Upper lobe of right lung (tissue), 1 donor: ENCODE data around the gene PIM1. TPM values are rescaled to one million over a fixed set of nuclear protein-coding genes. Genes with fewer than 3 reads are reported as not detected.

Source experiments
- ATAC-seq: fragments of 200-7000 bp; cut with Tn5 transposase; one replicate; pipeline ENCODE4 v1.9.1; 2020; ENCODE audit warnings: mild to moderate bottlenecking, moderate library complexity
- DNase-seq: peaks from one replicate; pipeline ENCODE4 v3.0.0-alpha.2; 2020
- H3K27ac ChIP-seq: fragments of 200-600 bp; one replicate; pipeline ENCODE4 v1.8.0; 2022
- H3K27me3 ChIP-seq: fragments of 200-600 bp; one replicate; pipeline ENCODE4 v1.8.0; 2022; ENCODE audit warnings: mild to moderate bottlenecking
- H3K36me3 ChIP-seq: fragments of 200-600 bp; one replicate; pipeline ENCODE4 v1.8.0; 2022
- H3K4me1 ChIP-seq: fragments of 200-600 bp; one replicate; pipeline ENCODE4 v1.8.0; 2022
- H3K4me3 ChIP-seq: fragments of 200-600 bp; one replicate; pipeline ENCODE4 v1.8.0; 2022; ENCODE audit warnings: mild to moderate bottlenecking
- H3K9me3 ChIP-seq: fragments of 200-600 bp; one replicate; pipeline ENCODE4 v1.8.0; 2022
- intact Hi-C: fragments of 100-400 bp; cut with DNase I; formaldehyde crosslinking; loops from one replicate; pipeline ENCODE4 v1.11.0; 2022
- total RNA-seq: library from RNA; stranded (reverse); fragmentation: NEBNext Ultra II Directional; extraction: Animal tissue kit (Norgen Biotek cat#: 25700); gene quantifications from one replicate; pipeline ENCODE4 v1.2.1, GENCODE V29; 2021
- TF ChIP-seq, protein P1 (sequence below): fragments of 200-600 bp; IDR thresholded peaks from one replicate; pipeline ENCODE4 v1.8.0; 2022; ENCODE audit warnings: antibody characterized with exemption
- donor health status: DM: no; HTN: yes; CAD: no; lungs with severe emphysema.

Gene PIM1
- total RNA-seq, 1 donor from 2014 or later: 55.3 TPM

DNA sequence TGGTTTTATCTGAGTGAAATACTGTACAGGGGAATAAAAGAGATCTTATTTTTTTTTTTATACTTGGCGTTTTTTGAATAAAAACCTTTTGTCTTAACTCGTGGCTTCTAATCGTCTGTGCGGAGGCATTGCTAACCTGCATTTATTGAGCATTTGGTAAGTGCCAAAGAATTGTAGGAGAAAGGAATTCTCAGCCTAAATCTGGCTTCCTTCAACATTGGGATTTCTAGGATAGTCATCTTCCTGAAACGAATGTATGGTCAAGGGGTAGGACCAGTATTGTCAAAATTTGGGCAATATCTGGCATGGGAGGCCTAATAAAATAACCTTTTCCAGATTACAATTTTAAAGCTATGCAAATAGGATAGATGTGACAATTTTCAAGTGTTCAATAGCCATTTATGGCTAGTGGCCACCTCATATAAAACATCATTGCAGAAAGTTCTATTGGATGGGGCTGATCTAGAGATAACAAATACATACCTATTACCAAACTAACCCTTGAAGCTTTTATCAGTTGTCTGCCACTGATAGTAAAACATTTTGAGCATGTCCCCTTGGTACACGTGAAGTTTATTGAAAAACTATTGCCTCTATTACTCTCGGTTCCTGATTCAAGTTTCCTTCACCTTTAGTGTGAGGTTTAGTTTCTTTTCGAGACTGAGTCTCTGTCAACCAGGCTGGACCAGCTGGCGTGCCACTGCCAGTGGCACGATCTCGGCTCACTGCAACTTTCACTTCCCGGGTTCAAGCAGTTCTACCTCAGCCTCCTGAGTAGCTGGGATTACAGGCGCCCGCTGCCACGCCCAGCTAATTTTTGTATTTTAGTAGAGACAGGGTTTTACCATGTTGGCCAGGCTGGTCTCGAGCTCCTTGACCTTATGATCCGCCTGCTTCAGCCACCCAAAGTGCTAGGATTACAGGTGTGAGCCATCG is 5.6 kb downstream of the PIM1 start:
- peaks cover 34% of the 10 kb centered on the region for H3K36me3 ChIP-seq
- no peaks in the 10 kb centered on the region for H3K9me3 ChIP-seq
- H3K4me3 ChIP-seq: peak overlapping the region; percentile 69
- no peaks in the 10 kb centered on the region for H3K27me3 ChIP-seq
- TF ChIP-seq, protein P1, sequence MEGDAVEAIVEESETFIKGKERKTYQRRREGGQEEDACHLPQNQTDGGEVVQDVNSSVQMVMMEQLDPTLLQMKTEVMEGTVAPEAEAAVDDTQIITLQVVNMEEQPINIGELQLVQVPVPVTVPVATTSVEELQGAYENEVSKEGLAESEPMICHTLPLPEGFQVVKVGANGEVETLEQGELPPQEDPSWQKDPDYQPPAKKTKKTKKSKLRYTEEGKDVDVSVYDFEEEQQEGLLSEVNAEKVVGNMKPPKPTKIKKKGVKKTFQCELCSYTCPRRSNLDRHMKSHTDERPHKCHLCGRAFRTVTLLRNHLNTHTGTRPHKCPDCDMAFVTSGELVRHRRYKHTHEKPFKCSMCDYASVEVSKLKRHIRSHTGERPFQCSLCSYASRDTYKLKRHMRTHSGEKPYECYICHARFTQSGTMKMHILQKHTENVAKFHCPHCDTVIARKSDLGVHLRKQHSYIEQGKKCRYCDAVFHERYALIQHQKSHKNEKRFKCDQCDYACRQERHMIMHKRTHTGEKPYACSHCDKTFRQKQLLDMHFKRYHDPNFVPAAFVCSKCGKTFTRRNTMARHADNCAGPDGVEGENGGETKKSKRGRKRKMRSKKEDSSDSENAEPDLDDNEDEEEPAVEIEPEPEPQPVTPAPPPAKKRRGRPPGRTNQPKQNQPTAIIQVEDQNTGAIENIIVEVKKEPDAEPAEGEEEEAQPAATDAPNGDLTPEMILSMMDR: no peak
- DNase-seq (no peak), ATAC-seq (no peak)
- intact Hi-C loops: no loop called here
- no peak overlapping the region for H3K27ac ChIP-seq
- H3K4me1 ChIP-seq: peaks cover 24% of the 10 kb centered on the region

DNA sequence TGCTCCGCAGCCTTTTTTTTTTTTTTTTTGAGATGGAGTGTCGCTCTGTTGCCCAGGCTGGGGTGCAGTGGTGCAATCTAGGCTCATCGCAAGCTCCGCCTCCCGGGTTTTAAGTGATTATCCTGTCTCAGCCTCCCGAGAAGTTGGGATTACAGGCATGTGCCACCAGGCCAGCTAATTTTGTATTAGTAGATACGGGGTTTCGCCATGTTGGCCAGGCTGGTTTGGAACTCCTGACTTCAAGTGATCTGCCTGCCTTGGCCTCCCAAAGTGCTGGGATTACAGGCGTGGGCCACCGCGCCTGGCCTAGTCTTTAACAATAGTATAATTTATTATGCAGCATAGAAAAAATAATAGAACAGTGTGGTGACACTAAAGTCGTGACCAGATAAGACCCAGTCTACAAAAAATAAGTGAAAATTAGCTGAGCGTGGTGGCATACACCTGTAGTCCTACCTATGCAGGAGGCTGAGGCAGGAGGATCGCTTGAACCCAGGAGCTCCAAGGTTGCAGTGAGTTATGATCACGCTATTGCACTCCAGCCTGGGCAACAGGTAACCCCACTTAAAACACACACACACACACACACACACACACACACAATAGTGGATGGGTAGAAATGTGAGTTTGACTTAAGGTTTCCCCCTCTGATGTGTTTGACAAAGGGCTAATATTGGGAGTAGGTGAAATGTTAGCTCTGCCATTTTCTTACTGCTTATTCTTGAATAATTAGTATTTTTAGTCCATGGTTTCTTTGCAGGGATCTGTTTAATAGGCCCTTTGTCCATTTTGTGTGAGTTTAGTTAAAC is 6.5 kb downstream of the PIM1 start:
- H3K36me3 ChIP-seq: peaks cover 34% of the 10 kb centered on the region
- peaks cover 24% of the 10 kb centered on the region for H3K4me1 ChIP-seq
- no peak overlapping the region for H3K4me3 ChIP-seq
- ATAC-seq (no peak), DNase-seq (no peak)
- intact Hi-C loops: no loop called here
- H3K9me3 ChIP-seq: no peaks in the 10 kb centered on the region
- TF ChIP-seq, protein P1: no peak
- no peaks in the 10 kb centered on the region for H3K27me3 ChIP-seq
- no peak overlapping the region for H3K27ac ChIP-seq

DNA sequence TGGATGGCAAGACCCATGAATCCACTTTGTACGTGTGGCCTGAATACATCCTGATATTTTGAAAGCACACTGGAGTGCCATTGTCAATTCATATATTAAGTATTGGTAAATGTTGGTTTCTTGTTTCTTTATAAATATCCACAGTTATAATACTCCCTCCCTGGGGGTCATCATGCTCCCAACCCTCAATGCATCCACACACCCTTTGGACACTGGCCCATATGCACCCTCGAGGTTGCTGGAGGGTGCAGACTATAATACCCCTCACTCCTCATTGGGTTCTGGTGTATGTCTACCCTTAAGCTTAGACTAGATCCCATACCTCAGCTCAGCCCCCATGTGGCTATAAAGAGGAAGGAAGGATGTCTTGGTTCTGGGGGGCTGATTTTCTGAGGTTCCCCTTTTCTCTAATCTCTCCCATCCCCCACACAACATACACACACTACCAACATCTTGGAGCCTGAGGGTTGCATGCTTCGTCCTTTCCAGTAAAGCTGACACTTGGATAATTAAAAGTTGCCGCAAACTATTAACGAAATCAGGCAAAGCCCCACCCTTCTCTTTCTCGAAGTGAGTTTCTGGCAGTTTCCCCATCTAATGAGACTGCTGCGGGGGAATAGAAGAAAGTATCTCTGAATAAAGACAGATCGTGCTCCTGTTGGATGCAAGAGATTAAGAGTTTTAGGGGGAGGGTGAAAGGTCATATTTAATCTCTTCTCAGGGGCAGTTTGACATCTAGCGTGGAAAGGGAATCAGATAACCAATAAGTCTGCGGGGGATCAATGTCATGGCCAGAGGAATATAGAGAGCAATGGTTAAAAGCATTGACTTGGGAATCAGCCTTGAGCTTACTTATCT is 7.4 kb downstream of the PIM1 start:
- Histone ChIP-seq H3K27ac (no peak overlapping the region), H3K36me3 (peaks cover 34% of the 10 kb centered on the region), H3K4me3 (no peak overlapping the region), H3K27me3 (no peaks in the 10 kb centered on the region), H3K4me1 (peaks cover 25% of the 10 kb centered on the region), H3K9me3 (no peaks in the 10 kb centered on the region)
- intact Hi-C loops: no loop called here
- ATAC-seq (peak; percentile 65), DNase-seq (no peak)
- TF ChIP-seq, protein P1: no peak

DNA sequence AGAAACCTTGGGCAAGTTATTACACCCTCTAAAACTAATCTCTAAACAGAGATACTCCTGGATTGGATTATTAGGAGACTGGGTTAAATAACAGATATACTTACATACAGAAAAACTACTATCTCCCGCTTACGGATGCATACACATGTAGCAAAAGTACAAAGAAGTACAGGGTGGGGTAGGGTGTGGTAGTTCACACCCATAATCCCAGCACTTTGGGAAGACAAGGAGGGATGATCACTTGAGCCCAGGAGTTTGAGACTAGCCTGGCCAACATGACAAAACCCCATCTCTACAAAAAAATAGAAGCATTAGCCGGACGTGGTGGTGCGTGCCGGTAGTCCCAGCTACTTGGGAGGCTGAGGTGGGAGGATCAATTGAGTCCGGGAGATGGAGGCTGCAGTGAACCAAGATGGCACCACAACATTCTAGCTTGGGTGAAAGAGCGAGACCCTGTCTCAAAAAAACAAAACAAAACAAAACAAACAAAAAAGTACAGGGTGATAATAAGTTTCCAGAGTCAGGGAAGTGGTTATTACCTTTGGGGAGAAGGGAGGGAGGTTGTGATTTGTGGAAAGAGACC is 8.1 kb downstream of the PIM1 start:
- peaks cover 25% of the 10 kb centered on the region for H3K4me1 ChIP-seq

More for the DNA sequence above, 8.1 kb downstream of the PIM1 start:
- peaks cover 28% of the 10 kb centered on the region for H3K36me3 ChIP-seq
- no peak overlapping the region for H3K4me3 ChIP-seq
- ATAC-seq (no peak), DNase-seq (no peak)
- intact Hi-C loops: no loop called here
- TF ChIP-seq, protein P1: no peak
- H3K27me3 ChIP-seq: no peaks in the 10 kb centered on the region
- H3K9me3 ChIP-seq: no peaks in the 10 kb centered on the region
- H3K27ac ChIP-seq: no peak overlapping the region
